CD4-positive, alpha-beta memory T cell (primary cell): ENCODE measurements around the gene C3orf22. TPM values are rescaled to one million over a fixed set of nuclear protein-coding genes. Genes with fewer than 3 reads are reported as not detected.

ENCODE experiments used
- CTCF ChIA-PET: fragments of 350-600 bp; sonication (Branson Sonifier 250); formaldehyde crosslinking; loops from one replicate; lab custom pipeline; 2021; ENCODE audit warnings: inconsistent platforms; ENCODE audit not compliant: partially characterized antibody; lab: Charles Lee
- POLR2A ChIA-PET: fragments of 350-600 bp; sonication (Branson Sonifier 250); formaldehyde crosslinking; loops from one replicate; lab custom pipeline; 2021; ENCODE audit not compliant: partially characterized antibody; lab: Charles Lee
- DNase-seq, 5 donors: peaks; one replicate each; pipeline versions ENCODE4 v3.0.0 to v3.0.0-alpha.2; 2020 to 2022; ENCODE audit warnings: mixed read lengths in 1 of 5
- H3K27ac ChIP-seq: one replicate; pipeline ENCODE4 v1.7.0; 2013; ENCODE audit warnings: low read depth, low read length
- H3K27me3 ChIP-seq: 2 replicates; pipeline ENCODE4 v1.7.0; 2013; ENCODE audit warnings: mild to moderate bottlenecking, low read length, moderate library complexity; ENCODE audit not compliant: insufficient read depth
- H3K36me3 ChIP-seq: 2 replicates; pipeline ENCODE4 v1.7.0; 2013; ENCODE audit warnings: mild to moderate bottlenecking, low read length, moderate library complexity; ENCODE audit not compliant: insufficient read depth
- H3K4me1 ChIP-seq: 2 replicates; pipeline ENCODE4 v1.7.0; 2013; ENCODE audit warnings: mild to moderate bottlenecking, low read length, moderate library complexity; ENCODE audit not compliant: insufficient read depth
- H3K4me3 ChIP-seq, 2 donors: one replicate each; pipeline ENCODE4 v1.7.0; 2013; ENCODE audit warnings: low read length in 2 of 2, mild to moderate bottlenecking in 1 of 2
- H3K9me3 ChIP-seq, 2 donors: one replicate each; pipeline ENCODE4 v1.7.0; 2013; ENCODE audit warnings: low read length in 2 of 2, control low read depth in 1 of 2; ENCODE audit not compliant: control insufficient read depth in 1 of 2
- H3K27ac Mint-ChIP-seq, 7 donors: one replicate each; pipeline ENCODE4 v1.8.0; 2020 to 2021; ENCODE audit warnings: mixed read lengths in 7 of 7, mild to moderate bottlenecking in 6 of 7, inconsistent platforms in 3 of 7, moderate library complexity in 3 of 7
- H3K27me3 Mint-ChIP-seq, 2 donors: one replicate each; pipeline ENCODE4 v1.8.0; 2020 to 2021; ENCODE audit warnings: mixed read lengths in 2 of 2
- H3K36me3 Mint-ChIP-seq, 2 donors: one replicate each; pipeline ENCODE4 v1.8.0; 2020 to 2021; ENCODE audit warnings: mixed read lengths in 2 of 2, inconsistent platforms in 1 of 2, mild to moderate bottlenecking in 1 of 2
- H3K4me1 Mint-ChIP-seq, 4 donors: one replicate each; pipeline ENCODE4 v1.8.0; 2020 to 2021; ENCODE audit warnings: mixed read lengths in 4 of 4, mild to moderate bottlenecking in 1 of 4
- H3K4me3 Mint-ChIP-seq, 8 donors: one replicate each; pipeline ENCODE4 v1.8.0; 2020 to 2021; ENCODE audit warnings: mixed read lengths in 8 of 8, mild to moderate bottlenecking in 7 of 8, moderate library complexity in 6 of 8, inconsistent platforms in 3 of 8
- H3K9me3 Mint-ChIP-seq, 8 donors: one replicate each; pipeline ENCODE4 v1.8.0; 2020 to 2021; ENCODE audit warnings: mixed read lengths in 8 of 8, mild to moderate bottlenecking in 5 of 8, inconsistent platforms in 3 of 8, moderate library complexity in 1 of 8
- intact Hi-C: fragments of 100-400 bp; cut with micrococcal nuclease; formaldehyde crosslinking; loops from one replicate; pipeline ENCODE4 v1.15.1; 2023
- polyA plus RNA-seq, 2 donors: library from polyadenylated mRNA; unstranded; fragments of 300-500 nt; fragmentation: Illumina TruSeq; gene quantifications; one replicate each; pipeline ENCODE4 v1.2.3, GENCODE V29; 2021
- total RNA-seq, 2 experiments: library from RNA; stranded (reverse); gene quantifications; one replicate each; pipeline ENCODE4 v1.2.3, GENCODE V29; 2021

Gene C3orf22
- total and polyA plus RNA-seq, 4 experiments from 2014 or later = not detected

DNA sequence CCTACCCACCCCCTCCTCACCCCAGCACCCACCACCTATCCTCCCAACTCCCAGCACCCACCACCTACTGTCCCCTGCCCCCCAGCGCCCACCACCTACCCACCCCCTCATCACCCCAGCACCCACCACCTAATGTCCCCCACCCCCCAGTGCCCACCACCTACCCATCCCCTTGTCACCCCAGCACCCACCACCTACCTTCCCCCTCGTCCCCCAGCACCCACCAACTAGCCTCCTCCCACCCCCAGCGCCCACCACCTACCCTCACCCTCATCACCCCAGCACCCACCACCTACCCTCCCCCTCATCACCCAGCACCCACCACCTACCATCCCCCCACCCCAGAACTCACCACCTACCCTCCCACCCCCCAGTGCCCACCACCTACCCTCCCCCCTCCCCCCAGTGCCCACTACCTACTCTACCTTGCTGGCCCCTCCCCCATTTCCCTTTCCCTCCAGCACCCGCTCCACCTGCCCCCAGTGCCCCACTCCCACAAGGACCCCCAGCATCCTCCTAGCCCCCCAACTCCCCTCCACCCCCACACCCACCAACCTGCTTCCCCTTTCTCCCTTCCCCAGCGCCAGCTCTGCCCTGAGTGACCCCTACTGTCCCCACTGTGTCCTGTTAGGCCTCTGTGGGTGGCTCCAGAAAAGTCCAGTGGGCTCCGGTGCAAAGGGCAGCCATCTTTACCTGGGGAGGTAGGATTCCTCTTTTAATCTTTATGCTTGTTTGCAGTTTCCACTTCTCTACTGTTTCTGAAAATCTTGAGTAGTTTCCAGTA lies 42.4 kb downstream of the C3orf22 start:
- Histone ChIP-seq H3K4me1 (no peaks in the 10 kb centered on the region), H3K36me3 (no peaks in the 10 kb centered on the region), H3K27ac (no peak overlapping the region), H3K27me3 (no peaks in the 10 kb centered on the region), H3K4me3 (no peak overlapping the region), H3K9me3 (no peaks in the 10 kb centered on the region)
- no peaks in the 10 kb centered on the region for H3K36me3 Mint-ChIP-seq
- ChIA-PET CTCF (no interaction called here), POLR2A (no interaction called here)
- DNase-seq = no peak
- no peak overlapping the region for H3K27ac Mint-ChIP-seq
- no peaks in the 10 kb centered on the region for H3K4me1 Mint-ChIP-seq
- no peak overlapping the region for H3K4me3 Mint-ChIP-seq
- H3K27me3 Mint-ChIP-seq = no peaks in the 10 kb centered on the region
- intact Hi-C loops = no loop called here
- H3K9me3 Mint-ChIP-seq = no peaks in the 10 kb centered on the region

DNA sequence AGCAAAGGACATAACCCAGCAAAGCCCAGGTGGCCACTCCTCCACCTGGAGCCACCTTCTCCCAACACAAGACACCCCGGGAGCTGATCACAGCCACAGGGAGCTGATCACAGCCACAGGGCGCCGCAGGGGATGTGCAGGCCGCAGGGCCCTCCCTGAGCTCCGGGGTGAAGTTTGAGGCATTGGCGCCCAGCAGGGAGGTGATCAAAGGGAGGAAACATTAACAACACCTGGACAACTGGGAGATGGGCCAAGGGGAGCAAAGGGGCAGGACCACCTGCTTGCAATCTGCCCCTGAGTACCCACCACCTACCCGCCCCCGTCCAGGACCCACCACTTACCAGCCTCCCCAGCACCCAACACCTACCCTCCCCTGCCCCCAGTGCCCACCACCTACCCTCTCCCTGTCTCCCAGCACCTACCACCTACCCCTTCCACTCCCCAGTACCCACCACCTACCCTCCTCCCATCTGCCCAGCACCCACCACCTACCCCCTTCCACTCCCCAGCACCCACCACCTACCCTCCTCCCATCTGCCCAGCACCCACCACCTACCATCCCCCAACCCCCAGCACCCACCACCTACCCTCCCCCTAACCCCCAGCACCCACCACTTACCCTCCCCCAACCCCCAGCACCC lies 43.5 kb downstream of the C3orf22 start:
- no peaks in the 10 kb centered on the region for H3K27me3 ChIP-seq
- no peak overlapping the region for H3K4me3 ChIP-seq
- H3K36me3 ChIP-seq = no peaks in the 10 kb centered on the region
- no peaks in the 10 kb centered on the region for H3K9me3 ChIP-seq
- H3K4me1 ChIP-seq = no peaks in the 10 kb centered on the region
- H3K27ac ChIP-seq = no peak overlapping the region
- no peak overlapping the region for H3K27ac Mint-ChIP-seq
- intact Hi-C loops = no loop called here
- H3K36me3 Mint-ChIP-seq = no peaks in the 10 kb centered on the region
- no peak for DNase-seq
- ChIA-PET POLR2A (no interaction called here), CTCF (no interaction called here)
- no peaks in the 10 kb centered on the region for H3K4me1 Mint-ChIP-seq
- H3K27me3 Mint-ChIP-seq = no peaks in the 10 kb centered on the region
- H3K4me3 Mint-ChIP-seq = no peak overlapping the region
- H3K9me3 Mint-ChIP-seq = no peaks in the 10 kb centered on the region

DNA sequence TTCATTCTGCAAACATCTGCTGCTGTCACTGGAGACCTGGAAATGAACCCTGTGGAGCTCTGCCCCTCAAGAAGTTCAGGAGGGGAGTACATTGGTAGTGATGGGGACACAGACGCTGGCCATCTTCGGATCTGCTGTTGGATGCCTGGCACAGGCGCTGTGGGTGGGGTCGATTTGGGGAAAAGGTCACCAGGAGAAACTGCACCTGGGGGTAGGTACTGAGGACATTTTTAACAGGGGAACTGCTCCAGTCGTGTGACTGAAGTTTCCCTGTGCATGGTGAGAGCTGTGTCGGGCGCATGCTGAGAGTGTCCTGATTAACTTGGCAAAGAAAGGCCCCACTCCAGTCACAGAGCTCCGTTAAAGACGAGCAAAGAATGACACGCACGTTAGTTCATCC lies 44.6 kb downstream of the C3orf22 start:
- Mint-ChIP-seq H3K9me3 (no peaks in the 10 kb centered on the region), H3K27ac (no peak overlapping the region), H3K4me1 (no peaks in the 10 kb centered on the region), H3K4me3 (no peak overlapping the region), H3K27me3 (no peaks in the 10 kb centered on the region), H3K36me3 (no peaks in the 10 kb centered on the region)
- ChIA-PET CTCF (interaction anchor here (1.1 kb wide), 1 partner anchor 8 kb away, joined by 5 read pairs; no protein-coding TSS in a partner anchor), POLR2A (no interaction called here)
- Histone ChIP-seq H3K9me3 (no peaks in the 10 kb centered on the region), H3K36me3 (no peaks in the 10 kb centered on the region), H3K27ac (no peak overlapping the region), H3K4me1 (no peaks in the 10 kb centered on the region), H3K4me3 (no peak overlapping the region), H3K27me3 (no peaks in the 10 kb centered on the region)
- DNase-seq = no peak
- intact Hi-C loops = no loop called here

DNA sequence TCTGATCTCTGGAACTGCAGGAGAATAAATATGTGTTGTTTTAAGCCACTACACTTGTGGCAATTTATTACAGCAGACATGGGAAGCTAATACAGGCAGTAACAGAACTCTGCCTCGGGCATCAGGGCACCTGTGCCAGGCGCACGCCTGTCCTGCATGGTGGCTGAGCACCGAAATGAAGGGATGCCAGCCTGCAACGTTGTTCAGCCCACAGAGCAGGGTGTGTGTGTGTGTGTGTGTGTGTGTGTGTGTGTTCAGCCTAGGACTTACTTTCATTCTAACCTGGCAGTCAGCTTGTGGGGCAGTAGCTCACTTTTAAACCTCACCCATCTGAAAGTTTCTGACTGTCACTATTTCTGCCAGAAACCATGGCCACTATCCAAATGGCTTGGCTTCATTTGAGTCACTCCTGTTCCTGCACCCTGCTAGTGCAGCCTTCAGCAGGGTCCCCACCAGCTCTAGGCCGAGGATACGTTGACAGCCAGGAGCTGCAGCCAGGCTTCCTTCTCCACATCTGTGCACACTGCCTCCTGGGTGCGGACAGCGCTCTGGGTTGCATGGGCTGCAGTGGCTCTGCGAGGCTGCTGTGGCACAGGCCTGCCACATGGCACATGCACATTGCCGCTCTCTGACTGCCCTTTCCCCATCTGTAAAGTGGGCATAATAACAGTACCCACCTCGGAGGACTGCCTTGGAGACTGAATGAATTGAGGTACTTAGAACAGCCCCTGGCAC lies 45.6 kb downstream of the C3orf22 start:
- peaks cover 0 to 4% (median 0%) of the 10 kb centered on the region in 8 donors for H3K9me3 Mint-ChIP-seq
- Histone ChIP-seq H3K27ac (no peak overlapping the region), H3K4me3 (no peak overlapping the region), H3K9me3 (no peaks in the 10 kb centered on the region), H3K36me3 (no peaks in the 10 kb centered on the region), H3K27me3 (no peaks in the 10 kb centered on the region), H3K4me1 (no peaks in the 10 kb centered on the region)
- H3K36me3 Mint-ChIP-seq = no peaks in the 10 kb centered on the region
- no peaks in the 10 kb centered on the region for H3K4me1 Mint-ChIP-seq
- CTCF ChIA-PET = interaction anchor here (1.1 kb wide), 1 partner anchor 9 kb away, joined by 5 read pairs; no protein-coding TSS in a partner anchor
- no peak overlapping the region for H3K27ac Mint-ChIP-seq
- H3K27me3 Mint-ChIP-seq = no peaks in the 10 kb centered on the region
- POLR2A ChIA-PET = no interaction called here
- DNase-seq = no peak
- intact Hi-C loops = no loop called here
- H3K4me3 Mint-ChIP-seq = no peak overlapping the region

DNA sequence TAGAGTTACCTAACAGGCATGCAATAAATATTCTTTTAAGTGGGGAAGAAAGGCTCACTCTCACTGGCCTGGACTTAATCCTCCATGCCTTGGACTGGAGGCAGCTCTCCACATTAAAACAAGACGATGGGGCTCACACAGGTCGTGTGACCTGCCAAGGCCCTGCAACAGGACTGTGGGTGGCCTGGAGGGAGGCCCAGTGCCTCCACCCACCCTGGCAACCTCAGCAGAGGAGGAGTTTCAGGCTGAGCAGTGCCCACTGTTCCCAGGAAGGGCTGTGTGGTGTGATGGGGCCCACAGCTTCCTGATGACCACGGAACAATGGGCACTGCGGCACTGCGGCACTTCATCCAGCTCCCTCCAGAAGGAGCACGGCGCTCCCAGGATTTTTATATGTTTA lies 46.7 kb downstream of the C3orf22 start:
- Histone ChIP-seq H3K27ac (no peak overlapping the region), H3K36me3 (no peaks in the 10 kb centered on the region), H3K4me3 (no peak overlapping the region), H3K27me3 (no peaks in the 10 kb centered on the region), H3K4me1 (no peaks in the 10 kb centered on the region), H3K9me3 (no peaks in the 10 kb centered on the region)
- Mint-ChIP-seq H3K4me1 (no peaks in the 10 kb centered on the region), H3K4me3 (no peak overlapping the region), H3K36me3 (no peaks in the 10 kb centered on the region), H3K9me3 (peaks cover 0 to 4% (median 0%) of the 10 kb centered on the region in 8 donors), H3K27ac (no peak overlapping the region), H3K27me3 (no peaks in the 10 kb centered on the region)
- intact Hi-C loops = no loop called here
- DNase-seq = no peak
- ChIA-PET POLR2A (no interaction called here), CTCF (interaction anchor here (0.7 to 2.6 kb wide), 2 partner anchors 11 to 16 kb away, joined by 3 to 14 read pairs; partner anchors contain the start of gene CHST13)

DNA sequence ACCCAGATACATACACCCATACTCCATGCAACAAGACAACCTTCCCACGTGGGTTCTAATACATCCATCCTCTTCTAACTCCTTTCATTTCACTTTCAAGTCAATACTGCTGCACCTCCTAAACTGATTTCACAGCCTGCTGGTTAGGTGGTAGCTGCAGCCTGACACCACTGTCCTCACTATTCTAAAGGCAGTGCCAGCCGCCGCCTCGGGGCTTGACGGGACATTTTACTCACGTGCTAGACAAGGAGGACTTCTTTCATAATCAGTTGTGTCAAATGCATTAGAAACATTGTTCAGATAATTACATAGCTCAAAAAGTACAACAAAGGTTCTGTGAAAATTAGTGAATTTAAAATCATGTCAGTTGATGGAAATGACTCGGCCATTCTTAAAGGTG lies 47.4 kb downstream of the C3orf22 start:
- H3K27me3 Mint-ChIP-seq = no peaks in the 10 kb centered on the region
- H3K27ac Mint-ChIP-seq = no peak overlapping the region
- DNase-seq = no peak
- POLR2A ChIA-PET = no interaction called here
- H3K4me3 Mint-ChIP-seq = no peak overlapping the region
- Histone ChIP-seq H3K9me3 (no peaks in the 10 kb centered on the region), H3K4me1 (no peaks in the 10 kb centered on the region), H3K27me3 (no peaks in the 10 kb centered on the region), H3K27ac (no peak overlapping the region), H3K4me3 (no peak overlapping the region), H3K36me3 (no peaks in the 10 kb centered on the region)
- H3K36me3 Mint-ChIP-seq = no peaks in the 10 kb centered on the region
- no peaks in the 10 kb centered on the region for H3K4me1 Mint-ChIP-seq
- intact Hi-C loops = no loop called here
- H3K9me3 Mint-ChIP-seq = peaks cover 0 to 4% (median 0%) of the 10 kb centered on the region in 8 donors
- CTCF ChIA-PET = interaction anchor here (2.6 kb wide), 1 partner anchor 11 kb away, joined by 14 read pairs; the partner anchor contains the start of gene CHST13

DNA sequence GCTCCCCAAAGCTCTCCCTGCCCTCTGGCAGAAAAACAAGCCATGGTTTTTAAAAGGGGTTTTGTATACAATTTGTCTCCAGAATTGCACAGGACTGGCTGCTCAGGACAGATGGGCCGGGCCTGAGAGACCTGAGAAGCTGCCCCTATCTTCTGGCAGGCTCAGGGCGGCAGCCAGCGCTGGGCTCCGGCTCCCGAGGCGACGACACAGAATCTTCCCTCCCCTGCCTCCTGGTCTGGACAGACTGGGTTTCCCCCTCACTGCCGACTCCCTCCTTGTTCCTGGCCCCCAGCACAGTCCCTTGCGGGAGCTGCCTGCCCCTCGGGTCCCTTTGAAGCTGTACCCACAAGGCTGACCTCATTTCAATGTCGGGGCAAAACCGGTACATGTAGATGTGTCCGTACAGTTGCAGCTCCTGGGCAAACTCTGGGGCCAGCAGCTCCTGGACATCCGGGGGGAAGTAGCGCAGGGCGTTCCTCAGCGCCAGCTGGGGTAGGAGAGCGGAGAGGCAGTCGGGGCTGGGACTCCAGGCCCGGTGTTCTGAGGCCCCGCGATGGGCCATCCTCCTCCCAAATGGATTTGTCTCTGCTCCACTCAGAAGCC lies 48.3 kb downstream of the C3orf22 start:
- ChIA-PET POLR2A (no interaction called here), CTCF (interaction anchor here (2.6 kb wide), 1 partner anchor 12 kb away, joined by 14 read pairs; the partner anchor contains the start of gene CHST13)
- no peaks in the 10 kb centered on the region for H3K27me3 Mint-ChIP-seq
- no peaks in the 10 kb centered on the region for H3K4me1 Mint-ChIP-seq
- peaks cover 0 to 4% (median 0%) of the 10 kb centered on the region in 8 donors for H3K9me3 Mint-ChIP-seq
- no peaks in the 10 kb centered on the region for H3K36me3 Mint-ChIP-seq
- intact Hi-C loops = no loop called here
- Histone ChIP-seq H3K4me1 (no peaks in the 10 kb centered on the region), H3K36me3 (no peaks in the 10 kb centered on the region), H3K27me3 (no peaks in the 10 kb centered on the region), H3K9me3 (no peaks in the 10 kb centered on the region), H3K4me3 (no peak overlapping the region), H3K27ac (no peak overlapping the region)
- DNase-seq = no peak
- H3K27ac Mint-ChIP-seq = no peak overlapping the region
- H3K4me3 Mint-ChIP-seq = no peak overlapping the region
